IPS-18c (cell line): ENCODE data around the gene PSMB2.
"Not testable (repeated sequence)": the region's sequence is repeated elsewhere in the genome, so short reads cannot be mapped to it uniquely, and the experiment has no call there.

Source experiments
- H3K4me3 ChIP-seq: 2 replicates; pipeline ENCODE4 v1.7.0; 2013; ENCODE audit warnings: low read depth, mild to moderate bottlenecking, low read length, moderate library complexity; ENCODE audit not compliant: insufficient read depth
- H3K9me3 ChIP-seq: one replicate; pipeline ENCODE4 v1.6.1; 2013; ENCODE audit warnings: mild to moderate bottlenecking, low read length, moderate library complexity; ENCODE audit not compliant: control insufficient read depth, insufficient read depth

Gene PSMB2

GRCh38 chr1:35585805-35586204, 55.5 kb downstream of the PSMB2 start:
- H3K4me3 ChIP-seq, H3K9me3 ChIP-seq: not testable (repeated sequence)

GRCh38 chr1:35585281-35585680, 56.0 kb downstream of the PSMB2 start:
- Histone ChIP-seq H3K4me3 (no peak overlapping the region), H3K9me3 (no peaks in the 10 kb centered on the region)

- not testable (repeated sequence) for H3K4me3 ChIP-seq, H3K9me3 ChIP-seq
These were observed 59.7 kb downstream of the PSMB2 start for GRCh38 chr1:35581621-35582020.

- Histone ChIP-seq H3K4me3 (no peak overlapping the region), H3K9me3 (no peaks in the 10 kb centered on the region)
These were observed 60.4 kb downstream of the PSMB2 start for GRCh38 chr1:35580949-35581388.

- Histone ChIP-seq H3K9me3 (no peaks in the 10 kb centered on the region), H3K4me3 (peak overlapping the region; percentile 62)
These were observed 64.0 kb downstream of the PSMB2 start for GRCh38 chr1:35577071-35577998.

- H3K4me3 ChIP-seq, result peak overlapping the region; percentile 62; the same call in 1 of the 2 replicates
- H3K9me3 ChIP-seq, result not testable (repeated sequence)
These were observed 64.6 kb downstream of the PSMB2 start for GRCh38 chr1:35576766-35577070.

- Histone ChIP-seq H3K4me3 (no peak overlapping the region), H3K9me3 (no peaks in the 10 kb centered on the region)
These were observed 65.1 kb downstream of the PSMB2 start for GRCh38 chr1:35576061-35576765.

- Histone ChIP-seq H3K9me3 (no peaks in the 10 kb centered on the region), H3K4me3 (no peak overlapping the region)
These were observed 65.8 kb downstream of the PSMB2 start for GRCh38 chr1:35575416-35575958.

- Histone ChIP-seq H3K9me3 (no peaks in the 10 kb centered on the region), H3K4me3 (no peak overlapping the region)
These were observed 66.5 kb downstream of the PSMB2 start for GRCh38 chr1:35574655-35575415.

GRCh38 chr1:35574125-35574654, 67.1 kb downstream of the PSMB2 start:
- Histone ChIP-seq H3K9me3 (no peaks in the 10 kb centered on the region), H3K4me3 (peak overlapping the region; percentile 31; the same call in 1 of the 2 replicates)

GRCh38 chr1:35573198-35574124, 67.9 kb downstream of the PSMB2 start, which contains the start of gene TFAP2E:
Gene TFAP2E (plus strand): TSS chr1:35573314. CDS start chr1:35573578, 264 bp downstream.
- H3K4me3 ChIP-seq, result peak within 1 kb of the TSS; percentile 79
- no peaks in the 10 kb centered on the region for H3K9me3 ChIP-seq

GRCh38 chr1:35572296-35572695, 69.0 kb downstream of the PSMB2 start:
- no peak overlapping the region for H3K4me3 ChIP-seq
- H3K9me3 ChIP-seq, result no peaks in the 10 kb centered on the region

GRCh38 chr1:35571263-35571662, 70.1 kb downstream of the PSMB2 start:
- H3K9me3 ChIP-seq, result no peaks in the 10 kb centered on the region
- H3K4me3 ChIP-seq, result no peak overlapping the region

GRCh38 chr1:35570589-35571137, 70.7 kb downstream of the PSMB2 start:
- H3K9me3 ChIP-seq, result no peaks in the 10 kb centered on the region
- H3K4me3 ChIP-seq, result no peak overlapping the region

GRCh38 chr1:35569936-35570335, 71.4 kb downstream of the PSMB2 start:
- Histone ChIP-seq H3K9me3 (no peaks in the 10 kb centered on the region), H3K4me3 (no peak overlapping the region)

- H3K9me3 ChIP-seq, result no peaks in the 10 kb centered on the region
- no peak overlapping the region for H3K4me3 ChIP-seq
These were observed 72.3 kb downstream of the PSMB2 start for GRCh38 chr1:35568975-35569395.
